HG03135 (cell line): ENCODE results near the gene ROR2.

ENCODE experiments used
- ATAC-seq: cut with Tn5 transposase; IDR thresholded peaks from one replicate; pipeline ENCODE4 v1.9.1; 2021; ENCODE audit warnings: mild to moderate bottlenecking, moderate library complexity; ENCODE audit not compliant: unreplicated experiment

The ROR2 gene

GRCh38 chr9:91902475-91903125, 47.4 kb downstream of the ROR2 start:
- no peak for ATAC-seq

GRCh38 chr9:91900797-91901177, 49.2 kb downstream of the ROR2 start:
- ATAC-seq: no peak

- ATAC-seq: no peak
These were observed 49.8 kb downstream of the ROR2 start for GRCh38 chr9:91900055-91900796.

GRCh38 chr9:91899594-91899993, 50.4 kb downstream of the ROR2 start:
- ATAC-seq: no peak

GRCh38 chr9:91899219-91899563, 50.8 kb downstream of the ROR2 start:
- ATAC-seq: no peak

GRCh38 chr9:91898451-91899218, 51.4 kb downstream of the ROR2 start:
- ATAC-seq: no peak

- no peak for ATAC-seq
These were observed 52.8 kb downstream of the ROR2 start for GRCh38 chr9:91897201-91897600.

GRCh38 chr9:91896513-91897121, 53.4 kb downstream of the ROR2 start:
- no peak for ATAC-seq

- no peak for ATAC-seq
These were observed 53.9 kb downstream of the ROR2 start for GRCh38 chr9:91896097-91896496.

- no peak for ATAC-seq
These were observed 55.5 kb downstream of the ROR2 start for GRCh38 chr9:91894536-91894935.

GRCh38 chr9:91894023-91894422, 56.0 kb downstream of the ROR2 start:
- no peak for ATAC-seq

- no peak for ATAC-seq
These were observed 58.1 kb downstream of the ROR2 start for GRCh38 chr9:91891915-91892314.

- ATAC-seq: no peak
These were observed 59.4 kb downstream of the ROR2 start for GRCh38 chr9:91890662-91891061.

GRCh38 chr9:91889161-91889911, 60.7 kb downstream of the ROR2 start:
- ATAC-seq: no peak

- ATAC-seq: no peak
These were observed 63.5 kb downstream of the ROR2 start for GRCh38 chr9:91886414-91887076.

- ATAC-seq: no peak
These were observed 64.1 kb downstream of the ROR2 start for GRCh38 chr9:91885746-91886413.

GRCh38 chr9:91884696-91885687, 65.0 kb downstream of the ROR2 start:
- ATAC-seq: no peak

GRCh38 chr9:91884153-91884552, 65.9 kb downstream of the ROR2 start:
- no peak for ATAC-seq

GRCh38 chr9:91883503-91883902, 66.5 kb downstream of the ROR2 start:
- no peak for ATAC-seq
